UCSD-AML1 (cell line): ENCODE measurements around the gene GRIK5.
"Not testable (repeated sequence)": the region's sequence is repeated elsewhere in the genome, so short reads cannot be mapped to it uniquely, and the experiment has no call there.

Experiments
- DNase-seq: peaks from one replicate; lab custom pipeline; 2025; ENCODE audit not compliant: unreplicated experiment; lab: John Stamatoyannopoulos, UW

Gene GRIK5

GRCh38 chr19:42053037-42053935, 16.7 kb downstream of the GRIK5 start:
- no peak for DNase-seq

DNA sequence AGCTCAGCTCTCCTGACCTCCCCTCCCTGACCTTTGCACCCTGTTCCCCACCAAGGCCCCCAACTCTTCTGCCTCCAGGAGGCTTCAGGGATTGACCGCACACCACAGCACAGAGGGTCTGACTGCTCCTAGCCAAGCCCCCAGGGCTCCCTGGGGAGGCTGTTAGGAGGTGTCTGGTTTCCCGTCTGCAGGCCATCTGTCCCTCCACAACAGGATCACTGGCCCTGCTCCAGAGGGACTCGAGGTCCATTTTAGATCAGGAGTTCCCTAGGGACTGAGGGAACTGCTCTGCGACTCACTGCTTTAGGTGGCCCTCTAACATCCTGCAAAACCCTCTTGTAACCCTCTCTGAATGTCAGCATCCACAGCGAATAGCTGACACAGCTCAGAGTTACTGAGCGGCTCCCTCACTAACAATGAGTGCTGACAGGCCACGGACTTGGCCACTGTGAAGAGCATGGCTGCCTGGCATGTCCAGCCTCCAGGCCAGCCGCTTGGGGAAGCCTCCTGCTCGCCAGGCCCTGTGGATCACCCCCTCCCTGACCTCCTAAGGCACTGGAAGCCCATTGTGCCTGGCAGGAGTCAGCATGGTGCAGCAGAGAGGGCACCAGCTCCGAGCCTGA, 17.7 kb downstream of the GRIK5 start:
- DNase-seq, result no peak

GRCh38 chr19:42051166-42052115, 18.6 kb downstream of the GRIK5 start:
- DNase-seq, result no peak

DNA sequence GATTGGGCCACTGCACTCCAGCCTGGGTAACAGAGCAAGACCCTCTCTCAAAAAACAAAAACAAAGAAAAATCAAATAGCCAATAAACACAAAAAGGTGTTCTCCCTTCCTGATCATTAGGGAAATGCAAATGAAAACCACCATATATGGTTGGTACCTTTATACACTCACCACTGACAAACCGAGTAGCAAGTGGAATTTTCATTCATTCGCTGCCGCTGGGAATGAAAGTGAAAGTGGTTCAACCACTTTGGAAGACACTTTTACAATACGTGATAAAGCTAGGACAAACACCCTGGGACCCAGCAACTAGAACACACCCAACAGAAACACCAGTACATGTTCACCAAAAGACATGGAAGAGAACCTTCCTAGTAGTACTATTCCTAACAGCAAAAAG, 21.0 kb downstream of the GRIK5 start:
- no peak for DNase-seq

DNA sequence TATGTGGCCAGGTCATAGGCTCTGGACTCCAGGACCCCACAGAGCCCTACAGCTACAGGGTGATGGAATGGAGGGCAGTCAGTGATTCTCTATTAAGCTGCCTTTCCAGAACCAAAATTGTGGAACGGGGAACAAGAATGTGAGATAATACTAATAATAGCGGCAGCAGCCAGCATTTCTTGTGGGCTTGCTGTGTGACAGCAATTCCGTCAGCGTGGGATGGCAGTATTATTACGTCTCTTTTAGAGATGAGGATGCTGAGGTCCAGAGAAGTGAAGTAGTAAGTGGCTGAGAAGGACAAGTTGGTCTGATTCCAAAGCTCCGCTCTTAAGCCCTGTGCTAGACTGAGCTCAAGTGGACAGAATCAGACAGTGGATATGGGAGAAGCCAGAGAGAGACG, 24.4 kb downstream of the GRIK5 start:
- DNase-seq, result no peak

GRCh38 chr19:42042455-42043170, 27.4 kb downstream of the GRIK5 start:
- no peak for DNase-seq

- DNase-seq, result not testable (repeated sequence)
Observed at GRCh38 chr19:42040491-42040890, 29.5 kb downstream of the GRIK5 start.

GRCh38 chr19:42040031-42040430, 30.0 kb downstream of the GRIK5 start:
- no peak for DNase-seq

- no peak for DNase-seq
Observed at GRCh38 chr19:42038666-42039065, 31.3 kb downstream of the GRIK5 start.

GRCh38 chr19:42037649-42038048, 32.4 kb downstream of the GRIK5 start:
- no peak for DNase-seq

DNA sequence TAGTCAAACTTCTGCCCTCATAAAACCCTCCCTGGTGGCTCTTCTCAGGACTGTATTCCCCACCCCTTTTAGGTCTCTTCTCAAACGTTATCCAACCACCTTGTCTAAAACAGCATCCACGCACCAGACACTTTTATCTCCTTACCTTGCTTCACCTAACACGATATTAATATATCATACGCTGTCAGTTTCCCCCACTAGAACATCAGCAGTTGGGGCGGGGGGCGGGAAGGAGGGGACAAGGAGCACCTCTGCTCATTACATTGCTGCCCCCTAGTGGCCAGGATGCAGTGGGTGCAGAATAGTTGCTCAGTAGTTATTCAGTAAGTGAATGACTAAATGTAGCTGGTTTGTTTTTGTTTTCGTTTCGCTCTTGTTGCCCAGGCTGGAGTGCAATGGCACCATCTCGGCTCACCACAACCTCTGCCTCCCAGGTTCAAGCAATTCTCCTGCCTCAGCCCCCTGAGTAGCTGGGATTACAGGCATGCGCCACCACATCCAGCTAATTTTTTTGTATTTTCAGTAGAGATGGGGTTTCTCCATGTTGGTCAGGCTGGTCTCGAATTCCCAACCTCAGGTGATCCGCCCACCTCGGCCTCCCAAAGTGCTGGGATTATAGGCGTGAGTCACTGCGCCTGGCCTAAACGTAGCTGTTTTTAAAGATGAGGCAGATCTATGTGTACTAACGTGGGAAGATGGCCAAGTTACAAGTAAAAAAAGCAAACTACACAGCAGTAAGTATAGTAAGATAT, 35.2 kb downstream of the GRIK5 start:
- peak; percentile 26 for DNase-seq

DNA sequence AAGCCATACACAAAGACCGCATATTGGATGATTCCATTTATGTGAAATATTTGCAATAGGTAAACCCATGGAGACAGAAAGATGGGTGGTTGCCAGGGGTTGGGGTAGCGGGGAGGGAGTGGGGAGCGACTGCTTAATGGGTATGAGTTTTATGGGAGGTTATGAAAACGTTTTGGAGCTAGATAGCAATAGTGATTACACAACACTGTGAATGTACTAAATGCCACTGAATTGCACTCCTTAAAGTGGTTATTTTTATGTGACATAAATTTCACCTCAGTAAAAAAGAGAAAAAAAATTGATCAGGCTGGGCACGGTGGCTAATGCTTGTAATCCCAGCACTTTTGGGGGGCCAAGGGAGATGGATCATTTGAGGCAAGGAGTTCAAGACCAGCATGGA, 36.6 kb downstream of the GRIK5 start:
- DNase-seq, result no peak

DNA sequence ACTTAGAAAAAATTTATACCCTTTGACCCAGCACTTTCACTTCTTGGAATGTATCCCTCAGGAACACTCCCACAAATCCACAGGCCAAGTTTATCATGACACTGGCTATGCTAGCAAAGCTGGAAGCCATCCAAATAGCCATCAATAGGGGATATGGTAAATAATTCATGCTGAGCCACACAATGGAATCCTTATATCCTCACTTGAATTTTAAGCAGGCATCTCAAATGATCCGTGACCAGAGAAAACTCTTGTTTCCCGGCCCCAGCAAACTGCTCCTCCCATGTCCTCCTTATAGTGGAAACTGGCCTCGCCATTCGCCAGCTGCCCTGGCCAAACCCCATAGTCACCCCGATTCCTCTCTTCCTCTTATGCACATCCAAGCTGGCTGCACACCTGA, 37.6 kb downstream of the GRIK5 start:
- DNase-seq, result no peak

GRCh38 chr19:42030645-42031440, 39.2 kb downstream of the GRIK5 start:
- DNase-seq, result no peak

GRCh38 chr19:42028304-42029216, 41.4 kb downstream of the GRIK5 start:
- DNase-seq, result peak; percentile 59

- no peak for DNase-seq
Observed at GRCh38 chr19:42024622-42025111, 45.3 kb downstream of the GRIK5 start.

DNA sequence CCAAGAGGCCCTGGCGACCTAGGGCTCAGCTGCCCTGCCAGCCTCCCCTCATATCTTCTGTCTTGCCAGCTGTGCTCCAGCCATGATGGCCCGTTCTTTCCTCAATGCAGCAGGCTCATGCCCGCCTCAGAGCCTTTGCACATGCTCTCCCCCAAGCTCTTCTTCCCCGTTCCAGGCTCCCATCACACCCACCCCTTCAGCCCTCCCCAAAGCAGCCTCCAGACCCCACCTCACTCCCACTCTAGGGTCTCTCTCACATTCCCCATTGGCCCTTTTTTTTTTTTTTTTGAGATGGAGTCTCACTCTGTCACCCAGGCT, 46.1 kb downstream of the GRIK5 start:
- no peak for DNase-seq
